ENCODE measurements around the gene FKBP7.
"Not testable (repeated sequence)": the region's sequence is repeated elsewhere in the genome, so short reads cannot be mapped to it uniquely, and the experiment has no call there.

The FKBP7 gene

GRCh38 chr2:178450774-178451525 is 27.4 kb downstream of the FKBP7 start, which contains the start of the genes PJVK and PRKRA:
Gene PJVK, plus strand, starts transcription at chr2:178451378. Its CDS starts 2,032 bp downstream, at chr2:178453410.
Gene PRKRA, minus strand, starts transcription at chr2:178451175. Its CDS starts 145 bp downstream, at chr2:178451030.
- intact Hi-C loops (cut with DNase I): loop anchor here (1.0 kb wide), 1 partner anchor 27 kb away; the partner anchor contains the start of gene FKBP7
- peak; percentile 96 to 100 (median 98) for DNase-seq

- intact Hi-C loops (cut with DNase I): no loop called here
- peak in 2 of 10 donors; percentile 30 to 55 for DNase-seq
Measured at GRCh38 chr2:178450524-178450773, 28.0 kb downstream of the FKBP7 start.

GRCh38 chr2:178449700-178450523 is 28.5 kb downstream of the FKBP7 start:
- intact Hi-C loops (cut with DNase I): no loop called here
- no peak for DNase-seq

- intact Hi-C loops (cut with DNase I): no loop called here
- no peak for DNase-seq
Measured at GRCh38 chr2:178448968-178449661, 29.3 kb downstream of the FKBP7 start.

- intact Hi-C loops (cut with DNase I): no loop called here
- DNase-seq: no peak
Measured at GRCh38 chr2:178441426-178441825, 37.0 kb downstream of the FKBP7 start.

GRCh38 chr2:178436662-178437061 is 41.7 kb downstream of the FKBP7 start:
- intact Hi-C loops (cut with DNase I): no loop called here
- no peak for DNase-seq

- DNase-seq: no peak
- intact Hi-C loops (cut with DNase I): no loop called here
Measured at GRCh38 chr2:178429336-178429735, 49.1 kb downstream of the FKBP7 start.

GRCh38 chr2:178428396-178428806 is 50.0 kb downstream of the FKBP7 start:
- intact Hi-C loops (cut with DNase I): no loop called here
- no peak for DNase-seq

- DNase-seq: no peak
- intact Hi-C loops (cut with DNase I): no loop called here
Measured at GRCh38 chr2:178427458-178427857, 50.9 kb downstream of the FKBP7 start.

GRCh38 chr2:178426388-178426787 is 52.0 kb downstream of the FKBP7 start:
- intact Hi-C loops (cut with DNase I): no loop called here
- DNase-seq: no peak

GRCh38 chr2:178425255-178425827 is 53.1 kb downstream of the FKBP7 start:
- no peak for DNase-seq
- intact Hi-C loops (cut with DNase I): no loop called here

- intact Hi-C loops (cut with DNase I); DNase-seq: not testable (repeated sequence)
Measured at GRCh38 chr2:178423746-178424145, 54.7 kb downstream of the FKBP7 start.

GRCh38 chr2:178422097-178422496 is 56.3 kb downstream of the FKBP7 start:
- intact Hi-C loops (cut with DNase I): no loop called here
- DNase-seq: no peak

- no peak for DNase-seq
- intact Hi-C loops (cut with DNase I): no loop called here
Measured at GRCh38 chr2:178420463-178420999, 57.9 kb downstream of the FKBP7 start.

- intact Hi-C loops (cut with DNase I): loop anchor here (5.0 to 10.0 kb wide), 2 partner anchors 224 to 307 kb away; partner anchors contain the start of genes OSBPL6 and RBM45
Measured at GRCh38 chr2:178419123-178419522, 59.3 kb downstream of the FKBP7 start.

GRCh38 chr2:178418426-178418825 is 60.0 kb downstream of the FKBP7 start:
- no peak for DNase-seq
- intact Hi-C loops (cut with DNase I): loop anchor here (5.0 to 10.0 kb wide), 2 partner anchors 224 to 306 kb away; partner anchors contain the start of genes OSBPL6 and RBM45

More at GRCh38 chr2:178419123-178419522, 59.3 kb downstream of the FKBP7 start:
- no peak for DNase-seq

- DNase-seq: no peak
- intact Hi-C loops (cut with DNase I): loop anchor here (5.0 to 10.0 kb wide), 2 partner anchors 223 to 306 kb away; partner anchors contain the start of genes OSBPL6 and RBM45
Measured at GRCh38 chr2:178417916-178418315, 60.5 kb downstream of the FKBP7 start.

GRCh38 chr2:178415979-178416378 is 62.4 kb downstream of the FKBP7 start:
- intact Hi-C loops (cut with DNase I): loop anchor here (5.0 to 10.0 kb wide), 2 partner anchors 221 to 304 kb away; partner anchors contain the start of genes OSBPL6 and RBM45
- DNase-seq: no peak

- peak; percentile 68 to 97 (median 87) for DNase-seq
- intact Hi-C loops (cut with DNase I): loop anchor here (5.0 to 10.0 kb wide), 3 partner anchors 220 to 302 kb away; partner anchors contain the start of genes OSBPL6 and RBM45
Measured at GRCh38 chr2:178414266-178415247, 63.8 kb downstream of the FKBP7 start.

Data from posterior cingulate gyrus (tissue), 11 donors.